ENCODE results near the gene ZNF384. TPM values are rescaled to one million over a fixed set of nuclear protein-coding genes. Genes with fewer than 3 reads are reported as not detected.

ZNF384 gene
- polyA plus RNA-seq, 1 experiment: 57.0 TPM

- ChIA-PET POLR2A (interaction anchor here (0.7 kb wide), 1 partner anchor 16 kb away, joined by 5 read pairs; no protein-coding TSS in a partner anchor), CTCF (interaction anchor here (1.4 kb wide), 1 partner anchor 39 kb away, joined by 3 read pairs; no protein-coding TSS in a partner anchor)
- peaks cover 3% of the 10 kb centered on the region for H3K36me3 ChIP-seq (ENCODE audit: control insufficient read depth, insufficient read depth, low read length)
- DNase-seq (ENCODE audit: low read depth): no peak
- H3K27me3 ChIP-seq (ENCODE audit: control insufficient read depth, insufficient read depth, low read length): no peaks in the 10 kb centered on the region
- H3K4me3 ChIP-seq (ENCODE audit: low read depth, low read length): no peak overlapping the region
- TF ChIP-seq CTCF (IDR thresholded peaks at IDR 0.05; ENCODE audit: insufficient read depth, low read depth, low read length): no peak
Observed at GRCh38 chr12:6685814-6686213, 3.4 kb downstream of the ZNF384 start.

GRCh38 chr12:6684609-6685008, 4.6 kb downstream of the ZNF384 start:
- CTCF ChIA-PET: interaction anchor here (0.9 to 2.6 kb wide), 8 partner anchors 11 to 85 kb away, joined by 3 to 11 read pairs (median 4); no protein-coding TSS in a partner anchor
- POLR2A ChIA-PET: no interaction called here
- Histone ChIP-seq H3K36me3 (ENCODE audit: control insufficient read depth, insufficient read depth, low read length) (peaks cover 6% of the 10 kb centered on the region), H3K4me3 (ENCODE audit: low read depth, low read length) (no peak overlapping the region), H3K27me3 (ENCODE audit: control insufficient read depth, insufficient read depth, low read length) (no peaks in the 10 kb centered on the region)
- DNase-seq (ENCODE audit: low read depth): no peak
- peak; percentile 48 for TF ChIP-seq CTCF (IDR thresholded peaks at IDR 0.05; ENCODE audit: insufficient read depth, low read depth, low read length)

GRCh38 chr12:6676962-6677361, 12.2 kb downstream of the ZNF384 start:
- no peak for DNase-seq (ENCODE audit: low read depth)
- ChIA-PET POLR2A (no interaction called here), CTCF (interaction anchor here (0.8 to 1.2 kb wide), 2 partner anchors 9 to 56 kb away, joined by 3 read pairs; no protein-coding TSS in a partner anchor)
- Histone ChIP-seq H3K27me3 (ENCODE audit: control insufficient read depth, insufficient read depth, low read length) (no peaks in the 10 kb centered on the region), H3K4me3 (ENCODE audit: low read depth, low read length) (no peak overlapping the region), H3K36me3 (ENCODE audit: control insufficient read depth, insufficient read depth, low read length) (peaks cover 38% of the 10 kb centered on the region)
- no peak for TF ChIP-seq CTCF (IDR thresholded peaks at IDR 0.05; ENCODE audit: insufficient read depth, low read depth, low read length)

- Histone ChIP-seq H3K27me3 (ENCODE audit: control insufficient read depth, insufficient read depth, low read length) (no peaks in the 10 kb centered on the region), H3K4me3 (ENCODE audit: low read depth, low read length) (no peak overlapping the region), H3K36me3 (ENCODE audit: control insufficient read depth, insufficient read depth, low read length) (peaks cover 35% of the 10 kb centered on the region)
- no peak for TF ChIP-seq CTCF (IDR thresholded peaks at IDR 0.05; ENCODE audit: insufficient read depth, low read depth, low read length)
- CTCF ChIA-PET: no interaction called here
- POLR2A ChIA-PET: no interaction called here
- DNase-seq (ENCODE audit: low read depth): no peak
Observed at GRCh38 chr12:6672143-6672542, 17.0 kb downstream of the ZNF384 start.

- POLR2A ChIA-PET: no interaction called here
- no peak overlapping the region for H3K4me3 ChIP-seq (ENCODE audit: low read depth, low read length)
- CTCF ChIA-PET: interaction anchor here (1.0 to 1.5 kb wide), 3 partner anchors 10 to 30 kb away, joined by 3 to 5 read pairs (median 4); no protein-coding TSS in a partner anchor
- no peak for DNase-seq (ENCODE audit: low read depth)
- H3K36me3 ChIP-seq (ENCODE audit: control insufficient read depth, insufficient read depth, low read length): peaks cover 27% of the 10 kb centered on the region
- H3K27me3 ChIP-seq (ENCODE audit: control insufficient read depth, insufficient read depth, low read length): no peaks in the 10 kb centered on the region
- TF ChIP-seq CTCF (IDR thresholded peaks at IDR 0.05; ENCODE audit: insufficient read depth, low read depth, low read length): no peak
Observed at GRCh38 chr12:6667559-6668210, 21.5 kb downstream of the ZNF384 start.
